DMS 273 (cell line): ENCODE measurements around the gene PXN.
"Not testable (repeated sequence)": the region's sequence is repeated elsewhere in the genome, so short reads cannot be mapped to it uniquely, and the experiment has no call there.

Source experiments
- DNase-seq: peaks from one replicate; lab custom pipeline; 2025; ENCODE audit not compliant: unreplicated experiment; lab: John Stamatoyannopoulos, UW

PXN gene

DNA sequence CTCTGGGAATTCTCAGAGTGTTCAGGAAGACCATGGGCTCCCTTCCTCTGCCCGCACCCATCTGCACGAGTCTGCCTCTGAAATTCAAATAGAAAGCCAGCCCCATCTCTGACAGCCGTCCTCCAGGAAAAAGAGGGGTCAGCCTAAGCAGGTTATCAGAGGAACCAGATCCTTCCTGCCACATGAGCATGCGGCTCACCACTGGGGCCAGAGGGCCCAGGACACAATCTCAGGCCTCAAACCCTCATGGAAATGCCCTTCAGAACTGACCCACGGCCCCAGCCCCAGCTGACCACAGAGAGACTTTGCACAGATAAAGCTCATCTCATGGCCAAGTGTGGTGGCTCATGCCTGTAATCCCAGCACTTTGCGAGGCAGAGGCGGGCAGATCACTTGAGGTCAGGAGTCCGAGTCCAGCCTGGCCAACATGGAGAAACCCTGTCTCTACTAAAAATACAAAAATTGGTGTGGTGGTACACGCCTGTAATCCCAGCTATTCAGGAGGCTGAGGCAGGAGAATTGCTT, 23.2 kb downstream of the PXN start:
- no peak for DNase-seq

DNA sequence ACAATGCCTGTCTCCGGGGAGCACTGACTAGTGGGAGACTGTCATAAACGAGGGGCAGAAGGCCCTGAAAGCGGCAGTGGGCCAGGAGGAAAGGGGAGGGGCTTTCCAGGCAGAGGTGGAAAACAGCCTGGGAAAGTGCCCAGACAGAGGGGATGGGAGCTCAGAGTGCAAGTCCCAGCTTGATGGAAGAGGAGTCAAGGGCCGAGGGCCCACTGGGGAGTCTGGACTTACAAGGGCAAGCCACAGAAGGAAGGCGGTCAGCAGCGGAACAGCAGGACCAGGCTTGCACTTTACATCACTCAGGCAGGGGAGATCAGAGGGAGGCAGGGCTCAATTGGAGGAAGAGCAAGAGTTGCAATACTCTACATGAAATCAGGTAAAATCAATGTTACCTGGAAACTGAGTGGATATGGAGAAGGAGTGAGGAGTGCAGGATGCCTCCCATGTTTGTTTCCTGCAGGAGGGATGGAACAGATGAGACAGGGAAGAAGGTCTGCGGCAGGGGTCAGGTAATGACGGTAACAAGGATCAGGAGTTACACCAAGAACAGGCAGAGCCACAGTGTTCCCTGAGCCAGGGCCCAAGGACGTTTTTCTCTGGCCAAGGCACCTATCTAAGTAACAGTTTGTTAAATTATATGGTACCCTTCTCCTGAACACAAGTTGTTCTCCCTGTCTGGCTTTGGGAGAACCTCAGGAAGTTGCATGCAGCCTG, 23.8 kb downstream of the PXN start:
- peak; percentile 34 for DNase-seq

DNA sequence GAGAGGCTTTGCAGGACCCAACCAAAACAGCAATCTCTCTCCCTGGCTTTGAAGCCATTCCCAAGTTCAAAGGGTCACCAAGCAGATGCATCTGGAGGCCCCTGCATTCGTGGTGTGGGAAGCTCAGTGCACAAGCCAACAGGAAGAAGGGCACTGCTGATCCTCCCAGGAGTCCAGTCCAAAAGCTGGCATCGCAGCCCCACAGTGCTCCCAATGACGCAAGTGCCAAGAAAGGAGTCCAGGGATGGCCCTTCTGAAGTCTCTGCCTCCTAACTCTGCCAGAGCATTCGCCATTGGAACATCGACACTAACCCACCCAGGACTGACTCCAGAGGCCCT, 25.1 kb downstream of the PXN start:
- no peak for DNase-seq

- DNase-seq, result no peak
Measured at GRCh38 chr12:120239776-120240494, 25.6 kb downstream of the PXN start.

DNA sequence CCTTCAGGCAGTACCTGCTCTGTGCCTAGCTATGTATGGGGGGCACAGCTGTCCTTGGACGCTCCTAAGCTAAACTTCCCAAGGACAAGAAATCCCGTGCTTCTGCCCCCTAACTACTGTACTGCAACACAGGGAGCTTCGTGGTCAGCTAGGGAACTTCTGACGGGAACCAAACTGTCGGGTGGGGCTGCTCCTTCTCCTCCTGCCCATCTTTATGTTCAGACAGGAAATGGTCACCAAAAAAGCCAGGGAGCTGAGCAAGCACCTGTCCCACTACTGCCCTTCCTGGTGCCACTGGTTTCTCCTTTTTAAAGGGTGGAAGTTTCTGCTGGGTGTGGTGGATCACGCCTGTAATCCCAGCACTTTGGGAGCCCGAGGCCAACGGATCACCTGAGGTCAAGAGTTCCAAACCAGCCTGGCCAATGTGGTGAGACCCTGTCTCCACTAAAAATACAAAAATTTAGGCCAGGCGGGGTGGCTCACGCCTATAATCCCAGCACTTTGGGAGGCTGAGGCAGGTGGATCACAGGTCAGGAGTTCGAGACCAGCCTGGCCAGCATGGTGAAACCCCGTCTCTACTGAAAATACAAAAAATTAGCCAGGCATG, 26.6 kb downstream of the PXN start:
- no peak for DNase-seq

DNA sequence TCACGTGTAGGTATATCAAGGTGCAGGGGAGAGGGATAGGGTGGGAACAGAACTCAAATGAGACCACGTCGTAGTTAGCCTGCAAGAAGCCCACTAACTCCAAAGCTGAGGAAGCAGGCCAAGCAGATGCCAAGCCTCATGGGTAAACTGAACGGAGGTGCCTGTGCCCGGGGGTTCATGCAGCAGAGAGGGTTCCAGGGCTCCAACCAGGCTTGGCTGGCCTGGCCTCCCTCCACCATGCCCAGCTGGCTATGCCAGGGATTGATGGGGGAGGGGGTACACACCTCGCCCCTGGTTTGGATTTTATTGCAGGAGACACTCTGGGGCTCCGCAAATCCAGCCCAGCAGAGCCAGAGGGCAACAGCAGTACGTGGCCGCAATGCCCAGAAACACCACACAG, 27.3 kb downstream of the PXN start:
- DNase-seq, result no peak

- peak; percentile 93 for DNase-seq
Measured at GRCh38 chr12:120237360-120238171, 28.0 kb downstream of the PXN start.

GRCh38 chr12:120236809-120237208, 28.7 kb downstream of the PXN start:
- not testable (repeated sequence) for DNase-seq

GRCh38 chr12:120235369-120236323, 29.9 kb downstream of the PXN start:
- peak; percentile 47 for DNase-seq

DNA sequence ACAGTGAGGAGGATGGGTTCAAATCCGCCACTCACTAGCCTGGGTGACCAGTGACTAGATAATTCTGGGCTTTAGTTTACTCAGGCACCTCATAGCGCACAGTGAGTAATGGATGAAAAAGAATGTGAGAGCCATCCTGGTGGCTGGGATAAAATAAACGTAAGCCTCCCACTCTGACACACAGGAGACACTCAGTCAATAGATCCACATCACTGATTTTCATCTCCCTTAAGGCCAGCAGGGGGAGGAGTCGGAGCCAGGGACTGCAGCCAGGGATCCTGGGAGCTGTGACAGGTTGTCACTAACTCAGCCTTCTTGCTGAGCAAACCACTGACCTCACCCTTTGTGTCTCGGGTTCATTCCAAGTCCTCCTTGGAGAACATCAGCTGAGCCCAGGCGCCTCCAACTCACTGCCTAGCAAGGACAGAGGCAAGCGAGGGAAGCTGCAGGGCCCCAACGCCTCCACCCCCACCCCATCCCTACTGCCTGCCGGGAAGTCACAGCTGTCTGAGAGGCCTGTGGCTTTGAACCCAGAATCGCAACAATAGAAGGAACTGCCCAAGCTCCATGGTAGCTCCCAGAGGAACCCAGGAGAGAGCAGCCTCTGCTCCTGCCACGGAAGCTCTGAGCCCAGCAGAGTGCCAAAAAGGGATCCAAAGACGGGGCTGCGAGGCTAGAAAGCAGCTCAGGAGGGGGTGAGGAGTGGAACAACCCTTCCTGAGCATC, 30.7 kb downstream of the PXN start:
- DNase-seq, result peak; percentile 82

DNA sequence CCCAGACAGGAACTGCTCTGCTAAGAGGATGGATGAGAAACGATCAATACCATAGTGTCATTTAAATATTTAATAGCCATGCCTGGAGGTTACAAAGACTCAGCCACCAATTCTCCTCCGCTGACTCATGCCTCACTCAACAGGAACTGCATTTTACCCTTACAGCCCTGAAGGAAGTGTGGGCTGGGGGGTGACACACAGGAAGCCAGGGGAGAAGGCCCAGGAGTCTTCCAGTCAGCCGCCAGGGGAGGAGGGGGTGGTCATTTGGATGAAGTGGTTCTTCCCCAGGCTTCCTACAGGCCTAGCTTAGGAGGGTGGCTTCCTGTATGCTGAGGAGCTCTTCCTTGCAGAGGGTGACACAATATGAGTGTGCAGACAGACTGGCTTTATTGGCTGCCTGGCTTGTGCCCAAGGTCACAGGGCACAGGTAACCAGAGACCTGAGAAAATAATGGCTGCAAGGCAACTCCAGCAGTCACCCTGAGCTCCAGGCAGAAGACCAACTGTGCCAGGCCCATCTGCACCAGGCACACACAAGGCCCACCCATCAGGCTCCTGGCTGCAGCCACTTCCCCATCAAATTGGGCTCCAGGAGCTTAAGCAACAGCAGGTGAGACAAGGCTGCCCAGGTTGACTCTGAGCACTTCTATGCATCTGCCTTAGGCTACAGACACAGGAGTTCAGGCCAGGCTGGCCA, 34.1 kb downstream of the PXN start:
- DNase-seq, result peak; percentile 52

DNA sequence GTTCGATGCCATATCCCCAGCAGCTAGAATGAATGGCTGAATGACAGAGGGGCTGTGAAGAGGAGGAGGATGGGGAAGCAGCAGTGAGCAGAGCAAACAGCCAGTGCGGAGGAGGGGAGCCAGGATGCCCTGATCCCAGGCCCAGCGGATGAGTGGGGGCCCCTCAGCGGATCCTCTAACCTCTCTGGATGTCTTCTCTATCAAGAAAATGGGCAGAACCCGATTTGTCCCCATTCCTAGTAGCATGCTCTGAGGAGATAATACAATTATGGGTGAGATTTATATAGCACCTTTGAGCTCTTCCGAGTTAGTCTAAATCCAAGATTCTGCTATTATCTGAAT, 34.6 kb downstream of the PXN start:
- DNase-seq, result no peak

DNA sequence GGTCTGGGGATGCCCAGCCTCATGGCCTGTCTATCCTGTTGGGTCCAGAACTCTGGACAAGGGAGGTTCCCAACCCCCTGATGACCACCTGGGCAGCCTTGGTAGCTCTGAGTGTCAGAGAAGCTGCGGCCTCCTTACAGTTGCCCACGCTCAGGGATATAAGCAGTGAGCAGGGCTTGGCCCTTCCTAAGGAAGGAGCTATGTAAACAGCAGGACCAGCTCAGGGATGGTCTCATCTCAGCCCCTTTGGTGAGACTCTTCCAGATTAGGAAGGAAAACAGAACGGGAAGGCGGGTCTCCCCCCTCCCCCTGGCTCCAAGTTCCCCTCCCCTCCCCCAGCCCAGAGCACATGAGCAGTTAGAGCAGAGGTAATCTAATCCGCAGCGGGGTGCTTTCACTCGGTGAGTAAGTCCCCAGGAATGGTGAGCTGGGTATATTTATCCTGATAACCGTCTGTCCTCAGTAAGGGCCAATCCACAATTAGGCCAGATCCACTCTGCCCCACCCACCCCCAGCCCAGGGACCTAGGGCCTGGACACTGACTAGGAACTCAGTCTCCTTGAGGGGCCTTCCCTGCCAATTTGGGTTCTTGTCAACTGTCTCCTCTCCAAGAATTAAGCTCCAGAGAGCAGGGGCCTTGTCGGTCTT, 35.1 kb downstream of the PXN start:
- peak; percentile 91 for DNase-seq

DNA sequence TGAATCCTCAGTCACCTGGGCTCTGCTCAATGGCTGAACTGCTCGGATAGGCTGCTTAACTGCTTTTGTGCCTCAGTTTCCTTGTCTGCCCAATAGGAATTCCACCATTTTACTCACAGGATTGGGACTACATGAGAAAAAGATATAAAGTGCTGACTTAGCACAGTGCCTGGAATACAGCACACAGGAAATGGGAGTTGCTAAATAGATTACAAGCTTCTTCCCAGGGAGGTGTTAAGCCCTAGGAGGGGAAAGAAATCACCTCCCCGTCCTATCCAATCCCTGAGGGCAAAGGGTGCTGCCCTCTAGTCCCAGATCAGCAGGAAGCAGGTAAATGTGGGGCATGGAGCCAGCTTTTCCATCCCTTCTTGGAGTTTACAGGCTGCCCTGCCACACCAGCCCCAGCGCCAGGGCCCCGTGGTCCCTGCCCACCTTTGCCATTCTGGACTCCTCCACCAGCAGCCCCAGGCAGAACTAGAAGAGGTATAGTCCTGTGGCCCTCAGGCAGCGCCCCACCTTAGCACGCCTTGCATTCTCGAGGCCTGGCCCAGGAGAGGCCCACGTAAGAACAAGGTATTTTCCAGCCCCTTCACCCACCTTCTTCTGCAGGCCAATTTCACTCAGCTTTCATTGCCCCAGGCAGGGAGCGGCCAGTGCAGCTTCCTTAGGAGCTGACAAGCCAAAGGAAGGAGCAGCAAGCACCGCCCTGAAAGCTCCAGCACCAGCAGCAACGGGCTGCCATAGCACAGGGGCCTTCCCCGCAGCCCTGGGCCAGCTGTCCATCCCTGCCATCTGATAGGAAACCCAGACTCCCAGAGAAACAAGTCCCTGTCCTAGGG, 35.8 kb downstream of the PXN start:
- peak; percentile 59 for DNase-seq

GRCh38 chr12:120229071-120229486, 36.5 kb downstream of the PXN start:
- DNase-seq, result peak; percentile 40

DNA sequence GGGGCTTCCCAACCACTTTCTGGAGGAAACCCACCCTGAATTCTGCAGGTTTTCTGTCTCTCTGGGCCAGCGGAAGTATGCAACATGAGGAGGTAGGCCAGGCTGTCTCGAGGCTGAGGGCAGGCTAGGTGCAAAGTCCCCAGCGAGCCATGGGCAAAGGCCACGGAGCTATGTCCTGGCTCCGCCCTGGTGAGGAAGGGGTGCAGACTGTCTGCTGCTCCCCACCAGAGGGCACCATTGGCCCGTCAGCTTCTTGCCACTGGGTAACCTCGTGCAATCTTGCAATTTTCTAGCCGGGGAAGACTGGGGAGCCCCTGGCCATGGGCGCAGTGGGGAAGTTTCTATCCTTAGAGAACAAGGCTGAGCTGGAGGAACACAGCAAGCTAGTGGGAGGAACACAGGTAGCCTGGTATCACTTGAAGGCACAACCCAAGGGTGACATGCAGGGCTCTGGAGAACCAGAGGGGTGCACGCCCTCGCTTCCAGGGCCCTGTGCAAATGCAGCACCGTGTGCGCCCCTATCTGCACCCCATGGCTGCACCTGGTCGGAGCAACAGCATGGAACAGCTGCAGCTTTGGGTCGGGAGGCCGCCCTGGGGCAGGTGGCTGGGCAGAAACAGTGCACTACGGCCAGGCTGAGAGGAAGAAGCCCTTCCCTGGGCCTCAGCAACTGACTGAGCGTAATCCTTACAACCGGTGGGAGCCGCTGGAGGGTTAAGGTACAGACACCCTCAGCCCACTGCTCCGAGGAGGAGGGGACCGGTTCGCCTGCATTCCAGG, 37.0 kb downstream of the PXN start:
- DNase-seq, result peak; percentile 88

DNA sequence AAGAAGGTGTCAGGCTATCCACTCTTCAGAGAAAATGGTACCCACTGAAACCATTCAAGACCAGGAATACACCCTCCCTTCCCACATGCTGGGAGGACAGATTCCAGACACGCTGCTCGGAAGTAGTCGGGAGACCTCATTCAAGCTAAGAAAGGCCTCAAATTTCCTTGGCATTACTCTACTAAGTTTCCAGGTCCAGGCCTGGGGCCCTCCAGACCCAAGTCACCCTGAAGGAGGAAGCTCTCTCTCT, 37.6 kb downstream of the PXN start:
- DNase-seq, result no peak
